Lower leg skin (tissue), 3 donors: ENCODE measurements around the gene EML6.

Source experiments
- CTCF ChIP-seq, 3 donors: fragments of 450-650 bp; IDR thresholded peaks; one replicate each; pipeline ENCODE4 v1.5.1; 2016; ENCODE audit warnings: antibody characterized with exemption in 3 of 3, mild to moderate bottlenecking in 3 of 3, moderate library complexity in 2 of 3
- POLR2A ChIP-seq, 2 donors: fragments of 450-650 bp; IDR thresholded peaks; one replicate each; pipeline ENCODE4 v1.6.1; 2016 to 2017; ENCODE audit warnings: antibody characterized with exemption in 2 of 2, mild to moderate bottlenecking in 1 of 2, moderate library complexity in 1 of 2

- TF ChIP-seq CTCF (IDR thresholded peaks at IDR 0.05), result no peak
- TF ChIP-seq POLR2A (IDR thresholded peaks at IDR 0.05), result no peak
These were observed 154.7 kb downstream of the EML6 start for GRCh38 chr2:54878182-54878581.
